H9 (cell line): ENCODE data around the gene PLAAT3. TPM values are rescaled to one million over a fixed set of nuclear protein-coding genes. Genes with fewer than 3 reads are reported as not detected.

Source experiments
- DNase-seq: peaks from one replicate; pipeline ENCODE4 v3.0.0-alpha.2; 2017
- H2AFZ ChIP-seq: one replicate; pipeline ENCODE4 v1.6.1; 2013; ENCODE audit warnings: mild to moderate bottlenecking, low read length, control low read depth, moderate library complexity
- H2AK5ac ChIP-seq: 2 replicates; pipeline ENCODE4 v1.6.1; 2013; ENCODE audit warnings: low read length, control low read depth, mixed read lengths; ENCODE audit not compliant: insufficient read length
- H2BK120ac ChIP-seq: one replicate; pipeline ENCODE4 v1.6.1; 2013; ENCODE audit warnings: low read depth, mild to moderate bottlenecking, low read length, control low read depth, inconsistent platforms; ENCODE audit not compliant: poor library complexity, severe bottlenecking
- H2BK12ac ChIP-seq: 2 replicates; pipeline ENCODE4 v1.6.1; 2013; ENCODE audit warnings: low read length, control low read depth, mixed read lengths, low read depth; ENCODE audit not compliant: insufficient read length
- H2BK15ac ChIP-seq: 2 replicates; pipeline ENCODE4 v1.6.1; 2013; ENCODE audit warnings: low read depth, low read length, control low read depth
- H2BK20ac ChIP-seq: one replicate; pipeline ENCODE4 v1.6.1; 2013; ENCODE audit warnings: low read depth, mild to moderate bottlenecking, low read length, control low read depth, inconsistent platforms; ENCODE audit not compliant: poor library complexity, severe bottlenecking
- H2BK5ac ChIP-seq: 2 replicates; pipeline ENCODE4 v1.6.1; 2013; ENCODE audit warnings: low read length, control low read depth, mixed read lengths; ENCODE audit not compliant: insufficient read length
- H3K14ac ChIP-seq: 2 replicates; pipeline ENCODE4 v1.6.1; 2013; ENCODE audit warnings: low read length, control low read depth; ENCODE audit not compliant: insufficient read depth
- H3K18ac ChIP-seq: 2 replicates; pipeline ENCODE4 v1.6.1; 2013; ENCODE audit warnings: low read depth, mild to moderate bottlenecking, mixed read lengths, low read length, control low read depth; ENCODE audit not compliant: insufficient read length
- H3K23ac ChIP-seq: 2 replicates; pipeline ENCODE4 v1.6.1; 2013; ENCODE audit warnings: low read length, control low read depth, mixed read lengths, low read depth; ENCODE audit not compliant: insufficient read length
- H3K23me2 ChIP-seq: 2 replicates; pipeline ENCODE4 v1.6.1; 2013; ENCODE audit warnings: low read depth, mild to moderate bottlenecking, mixed read lengths, low read length, control low read depth; ENCODE audit not compliant: insufficient read length, poor library complexity, severe bottlenecking
- H3K27ac ChIP-seq: 2 replicates; pipeline ENCODE4 v1.5.1; 2013; ENCODE audit warnings: low read length, control low read depth, mixed read lengths, low read depth; ENCODE audit not compliant: insufficient read length
- H3K27me3 ChIP-seq: 2 replicates; pipeline ENCODE4 v1.6.1; 2013; ENCODE audit warnings: low read length, control low read depth, inconsistent platforms; ENCODE audit not compliant: insufficient read depth
- H3K4ac ChIP-seq: 2 replicates; pipeline ENCODE4 v1.6.1; 2013; ENCODE audit warnings: low read depth, mild to moderate bottlenecking, control low read depth, inconsistent platforms, low read length, moderate library complexity
- H3K4me1 ChIP-seq: 2 replicates; pipeline ENCODE4 v1.6.1; 2013; ENCODE audit warnings: low read length, control low read depth, inconsistent platforms; ENCODE audit not compliant: insufficient read depth
- H3K4me2 ChIP-seq: 2 replicates; pipeline ENCODE4 v1.6.1; 2013; ENCODE audit warnings: low read length, control low read depth, mixed read lengths; ENCODE audit not compliant: insufficient read length, insufficient read depth
- H3K56ac ChIP-seq: 2 replicates; pipeline ENCODE4 v1.6.1; 2013; ENCODE audit warnings: low read depth, mild to moderate bottlenecking, mixed read lengths, low read length, control low read depth; ENCODE audit not compliant: insufficient read length
- H3K79me1 ChIP-seq: 2 replicates; pipeline ENCODE4 v1.6.1; 2013; ENCODE audit warnings: low read depth, mild to moderate bottlenecking, moderate library complexity, low read length, control low read depth, inconsistent platforms; ENCODE audit not compliant: insufficient read depth, poor library complexity, severe bottlenecking
- H3K79me2 ChIP-seq: 2 replicates; pipeline ENCODE4 v1.6.1; 2013; ENCODE audit warnings: low read length, control low read depth, inconsistent platforms; ENCODE audit not compliant: insufficient read depth
- H3K9ac ChIP-seq: 2 replicates; pipeline ENCODE4 v1.6.1; 2013; ENCODE audit warnings: low read length, control low read depth, mixed read lengths; ENCODE audit not compliant: insufficient read length; ENCODE audit errors: extremely low read depth
- H3K9me3 ChIP-seq: one replicate; pipeline ENCODE4 v1.6.1; 2013; ENCODE audit warnings: low read depth, low read length, inconsistent platforms; ENCODE audit not compliant: control insufficient read depth
- H3T11ph ChIP-seq: one replicate; pipeline ENCODE4 v1.6.1; 2013; ENCODE audit warnings: mild to moderate bottlenecking, low read length, control low read depth, inconsistent platforms
- H4K20me1 ChIP-seq: one replicate; pipeline ENCODE4 v1.6.1; 2013; ENCODE audit not compliant: control insufficient read depth, insufficient read length, insufficient read depth
- H4K5ac ChIP-seq: 2 replicates; pipeline ENCODE4 v1.6.1; 2013; ENCODE audit warnings: low read depth, mild to moderate bottlenecking, mixed read lengths, low read length, control low read depth; ENCODE audit not compliant: insufficient read length
- H4K8ac ChIP-seq: replicated peaks from 2 replicates; pipeline ENCODE4 v1.6.1; 2013; ENCODE audit warnings: low read length, control low read depth, mixed read lengths, low read depth; ENCODE audit not compliant: insufficient read length
- H4K91ac ChIP-seq: 2 replicates; pipeline ENCODE4 v1.6.1; 2013; ENCODE audit warnings: low read depth, mild to moderate bottlenecking, moderate library complexity, mixed read lengths, low read length, control low read depth; ENCODE audit not compliant: insufficient read length
- H3K27ac Mint-ChIP-seq, 3 experiments: 2 replicates in 2 of 3; 3 replicates in 1 of 3; pipeline ENCODE4 v1.8.0; 2020 to 2021; ENCODE audit warnings: mixed read lengths in 3 of 3, mild to moderate bottlenecking in 1 of 3, moderate library complexity in 1 of 3
- H3K27me3 Mint-ChIP-seq: 2 replicates; pipeline ENCODE4 v1.8.0; 2021; ENCODE audit warnings: low read depth, mild to moderate bottlenecking, moderate library complexity, mixed read lengths
- H3K36me3 Mint-ChIP-seq, 3 experiments: 2 replicates in 2 of 3; 3 replicates in 1 of 3; pipeline ENCODE4 v1.8.0; 2020 to 2021; ENCODE audit warnings: low read depth in 3 of 3, mixed read lengths in 3 of 3; ENCODE audit not compliant: insufficient read depth in 1 of 3
- H3K4me1 Mint-ChIP-seq, 2 experiments: 2 replicates each; pipeline ENCODE4 v1.8.0; 2020; ENCODE audit warnings: mixed read lengths in 2 of 2
- H3K4me3 Mint-ChIP-seq, 2 experiments: 2 replicates in 1 of 2; 3 replicates in 1 of 2; pipeline ENCODE4 v1.8.0; 2020 to 2021; ENCODE audit warnings: mild to moderate bottlenecking in 2 of 2, mixed read lengths in 2 of 2, moderate library complexity in 1 of 2
- H3K9me3 Mint-ChIP-seq, 2 experiments: 2 replicates in 1 of 2; 3 replicates in 1 of 2; pipeline ENCODE4 v1.8.0; 2020; ENCODE audit warnings: mild to moderate bottlenecking in 2 of 2, mixed read lengths in 2 of 2, moderate library complexity in 1 of 2
- WGBS: extraction: QIAGEN DNeasy Blood & Tissue Kit; methylation state at CpG from one replicate; pipeline ENCODE4 v1.1.7; 2013; ENCODE audit warnings: missing lambda C conversion rate, low lambda C conversion rate, mixed read lengths; ENCODE audit not compliant: insufficient read length; ENCODE audit errors: extremely low coverage; 5-methylcytosine and 5-hydroxymethylcytosine counted together
- total RNA-seq: library from RNA; stranded (reverse); gene quantifications from 2 replicates; pipeline ENCODE4 v1.2.1, GENCODE V29; 2021
- TF ChIP-seq, protein P1 (sequence below): fragments of 200-600 bp; sonication (generic); conservative IDR thresholded peaks from 3 replicates; pipeline ENCODE4 v1.8.0; 2021; ENCODE audit warnings: antibody characterized with exemption, mild to moderate bottlenecking

The PLAAT3 gene
- total RNA-seq, 1 experiment from 2014 or later = 188 TPM

DNA sequence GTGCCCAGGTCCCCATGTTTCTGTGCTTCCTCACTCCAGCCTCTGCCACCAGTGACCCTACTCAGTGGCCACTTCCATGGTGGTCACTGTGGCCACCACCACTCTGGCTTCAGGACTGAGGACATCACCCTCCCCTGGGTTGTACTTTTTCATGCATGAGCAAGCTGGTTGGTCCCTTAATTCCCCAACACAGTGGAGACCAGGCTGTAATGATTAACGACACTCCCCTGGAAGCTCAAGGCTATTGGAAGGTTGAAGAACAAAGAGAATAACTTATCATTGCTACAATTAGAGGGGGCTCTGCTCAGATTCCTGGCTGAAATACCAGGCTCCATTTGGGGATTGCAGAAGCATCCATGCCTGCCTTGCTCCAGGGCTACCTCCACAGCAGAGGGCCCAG, 67.2 kb downstream of the PLAAT3 start:
- Mint-ChIP-seq H3K9me3 (peaks cover 3 to 9% of the 10 kb centered on the region in 2 experiments; a peak in 2 of 5 replicates), H3K27me3 (no peaks in the 10 kb centered on the region; the same call in none of the 2 replicates), H3K4me3 (no peak overlapping the region), H3K27ac (no peak overlapping the region), H3K4me1 (peaks cover 17% of the 10 kb centered on the region in 2 experiments), H3K36me3 (peaks cover 0 to 6% (median 0%) of the 10 kb centered on the region in 3 experiments; a peak in 4 of 7 replicates)
- no peak overlapping the region for H4K8ac ChIP-seq
- H2BK20ac ChIP-seq = no peak overlapping the region
- no peak overlapping the region for H2AFZ ChIP-seq
- H3K23me2 ChIP-seq = no peaks in the 10 kb centered on the region
- H4K20me1 ChIP-seq = no peaks in the 10 kb centered on the region
- H3K4ac ChIP-seq = no peak overlapping the region; the same call in 1 of the 2 replicates
- no peak overlapping the region for H3T11ph ChIP-seq
- no peak overlapping the region for H2AK5ac ChIP-seq
- no peaks in the 10 kb centered on the region for H3K79me2 ChIP-seq
- no peak overlapping the region for H2BK120ac ChIP-seq
- H3K56ac ChIP-seq = no peak overlapping the region
- no peaks in the 10 kb centered on the region for H3K27me3 ChIP-seq
- no peak for DNase-seq
- H2BK15ac ChIP-seq = no peak overlapping the region
- no peaks in the 10 kb centered on the region for H3K79me1 ChIP-seq
- WGBS = no CpG with 5 or more reads among the region's 1 CpG
- H3K4me1 ChIP-seq = no peaks in the 10 kb centered on the region
- H3K4me2 ChIP-seq = no peak overlapping the region
- TF ChIP-seq, protein P1, sequence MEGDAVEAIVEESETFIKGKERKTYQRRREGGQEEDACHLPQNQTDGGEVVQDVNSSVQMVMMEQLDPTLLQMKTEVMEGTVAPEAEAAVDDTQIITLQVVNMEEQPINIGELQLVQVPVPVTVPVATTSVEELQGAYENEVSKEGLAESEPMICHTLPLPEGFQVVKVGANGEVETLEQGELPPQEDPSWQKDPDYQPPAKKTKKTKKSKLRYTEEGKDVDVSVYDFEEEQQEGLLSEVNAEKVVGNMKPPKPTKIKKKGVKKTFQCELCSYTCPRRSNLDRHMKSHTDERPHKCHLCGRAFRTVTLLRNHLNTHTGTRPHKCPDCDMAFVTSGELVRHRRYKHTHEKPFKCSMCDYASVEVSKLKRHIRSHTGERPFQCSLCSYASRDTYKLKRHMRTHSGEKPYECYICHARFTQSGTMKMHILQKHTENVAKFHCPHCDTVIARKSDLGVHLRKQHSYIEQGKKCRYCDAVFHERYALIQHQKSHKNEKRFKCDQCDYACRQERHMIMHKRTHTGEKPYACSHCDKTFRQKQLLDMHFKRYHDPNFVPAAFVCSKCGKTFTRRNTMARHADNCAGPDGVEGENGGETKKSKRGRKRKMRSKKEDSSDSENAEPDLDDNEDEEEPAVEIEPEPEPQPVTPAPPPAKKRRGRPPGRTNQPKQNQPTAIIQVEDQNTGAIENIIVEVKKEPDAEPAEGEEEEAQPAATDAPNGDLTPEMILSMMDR = no peak
- no peak overlapping the region for H3K9ac ChIP-seq
- no peak overlapping the region for H3K27ac ChIP-seq
- H3K14ac ChIP-seq = no peak overlapping the region
- no peak overlapping the region for H2BK12ac ChIP-seq
- no peak overlapping the region for H3K18ac ChIP-seq
- H3K23ac ChIP-seq = no peak overlapping the region
- no peaks in the 10 kb centered on the region for H3K9me3 ChIP-seq
- H2BK5ac ChIP-seq = no peak overlapping the region
- peak overlapping the region; percentile 8 for H4K91ac ChIP-seq
- no peak overlapping the region for H4K5ac ChIP-seq
